Tibial nerve (tissue), 3 donors: ENCODE results near the gene DOK5.

Source experiments
- CTCF ChIP-seq, 5 experiments: fragments of 200-600 bp in 3 of 5; fragments of 450-650 bp in 2 of 5; sonication (generic) in 3 of 5; IDR thresholded peaks; one replicate each; pipeline ENCODE4 v1.5.1; 2016 to 2019; ENCODE audit warnings: antibody characterized with exemption in 5 of 5, mild to moderate bottlenecking in 3 of 5, moderate library complexity in 2 of 5
- POLR2A ChIP-seq, 2 donors: fragments of 450-650 bp; IDR thresholded peaks; one replicate each; pipeline ENCODE4 v1.6.1; 2017; ENCODE audit warnings: antibody characterized with exemption in 2 of 2, mild to moderate bottlenecking in 2 of 2, moderate library complexity in 2 of 2

DNA sequence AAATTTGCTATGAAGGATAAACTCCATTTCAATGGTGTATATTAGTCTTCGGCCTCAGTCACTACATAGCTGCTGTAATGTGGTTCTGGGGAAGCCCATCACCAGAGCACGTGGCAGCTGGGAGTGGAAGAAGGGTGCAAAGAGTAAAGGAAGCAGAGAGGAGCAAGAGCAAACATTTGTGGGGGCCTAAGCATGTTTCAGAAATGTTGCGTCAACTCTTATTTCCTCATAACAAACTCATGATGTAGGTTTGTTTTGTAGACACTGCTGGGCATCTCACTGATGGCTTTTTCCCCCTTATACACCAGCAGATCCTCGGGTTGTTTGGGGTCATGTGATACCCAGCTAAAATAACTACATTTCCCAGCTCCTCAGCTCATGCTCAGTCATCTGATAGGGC lies 37.3 kb downstream of the DOK5 start:
- TF ChIP-seq CTCF (IDR thresholded peaks at IDR 0.05) (no peak), POLR2A (IDR thresholded peaks at IDR 0.05) (no peak)
